Right cardiac atrium (tissue), 5 donors: ENCODE results near the gene SLIT1. TPM values are rescaled to one million over a fixed set of nuclear protein-coding genes. Genes with fewer than 3 reads are reported as not detected.

Experiments
- ATAC-seq, 2 donors: fragments of 200-7000 bp; cut with Tn5 transposase; one replicate each; pipeline versions ENCODE4 v1.8.0 to v1.9.1; 2020; ENCODE audit warnings: moderate library complexity in 2 of 2, mild to moderate bottlenecking in 1 of 2
- DNase-seq, 3 donors: peaks; one replicate each; pipeline ENCODE4 v3.0.0-alpha.2; 2020
- H3K27ac ChIP-seq: one replicate; pipeline ENCODE4 v1.5.1; 2013; ENCODE audit warnings: mild to moderate bottlenecking, low read length, control low read depth, moderate library complexity
- H3K27me3 ChIP-seq: one replicate; pipeline ENCODE4 v1.6.1; 2013; ENCODE audit not compliant: control insufficient read depth, insufficient read depth
- H3K4me1 ChIP-seq: one replicate; pipeline ENCODE4 v1.6.1; 2013; ENCODE audit warnings: low read length; ENCODE audit not compliant: control insufficient read depth, insufficient read depth
- H3K4me3 ChIP-seq: one replicate; pipeline ENCODE4 v1.5.1; 2013; ENCODE audit warnings: low read length, control low read depth
- H3K9me3 ChIP-seq: one replicate; pipeline ENCODE4 v1.6.1; 2013; ENCODE audit warnings: low read length; ENCODE audit not compliant: control insufficient read depth
- WGBS: extraction: QIAGEN DNeasy Blood & Tissue Kit; methylation state at CpG from one replicate; pipeline ENCODE4 v1.1.7; 2013; 5-methylcytosine and 5-hydroxymethylcytosine counted together
- intact Hi-C, 4 donors: fragments of 100-400 bp; cut with DNase I; formaldehyde crosslinking; loops; one replicate each; pipeline versions ENCODE4 v1.11.0 to v1.14.0; 2022 to 2023
- polyA plus RNA-seq: library from polyadenylated mRNA; stranded (reverse); fragments of 200-250 nt; gene quantifications from one replicate; pipeline ENCODE4 v1.2.3, GENCODE V29; 2013
- total RNA-seq, 4 donors: library from RNA; stranded (reverse); fragmentation: NEBNext Ultra II Directional; extraction: Animal tissue kit (Norgen Biotek cat#: 25700); gene quantifications; one replicate each; pipeline ENCODE4 v1.2.1, GENCODE V29; 2021
- donor health status: healthy with polysubstance abuse.
- donor health status: DM: no; HTN: yes; CAD: no.
- donor health status: DM: no; HTN: no; CAD: no.
- donor health status: DM: no; HTN: yes; CAD: no; lungs with severe emphysema.
- donor health status: DM: yes; HTN: yes; CAD: no.

SLIT1 gene
- total and polyA plus RNA-seq, 5 donors, result 0.11 to 0.29 (median 0.17) TPM

DNA sequence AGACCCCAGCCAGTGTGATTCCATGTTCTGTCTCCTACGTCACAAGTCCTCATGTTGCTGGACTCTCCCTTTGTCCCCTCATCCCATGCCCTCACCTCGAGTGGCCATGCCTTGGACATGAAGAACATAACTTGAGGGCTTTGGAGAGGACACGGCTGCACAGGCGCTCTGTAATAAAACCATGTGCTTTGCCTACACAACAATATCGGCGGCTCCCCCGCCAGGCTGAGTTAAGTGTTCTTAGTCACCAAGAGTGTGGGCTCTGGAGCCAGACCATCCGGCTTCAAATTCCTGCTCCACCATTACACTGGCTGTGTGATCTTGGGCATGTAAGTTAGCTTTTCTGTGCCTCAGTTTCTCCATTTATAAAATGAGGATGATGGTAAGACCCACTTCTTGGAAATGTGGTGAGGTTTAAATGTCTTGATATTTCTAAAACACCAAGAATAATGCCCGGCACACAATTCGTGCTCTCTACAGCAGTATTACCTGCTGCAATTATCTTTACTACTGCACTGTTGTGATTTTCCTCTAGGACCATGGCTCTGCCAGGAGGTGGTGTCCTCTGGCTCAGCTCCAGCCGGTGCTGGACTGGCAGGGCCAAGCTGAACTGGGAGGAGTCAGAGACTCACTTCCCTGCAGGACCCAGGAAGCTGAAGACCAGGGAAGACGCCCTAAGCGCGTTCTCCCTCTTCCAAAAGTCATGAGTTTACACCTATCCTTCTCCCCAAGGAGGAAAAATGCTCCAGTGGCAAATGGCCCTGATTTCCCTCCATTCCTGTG is 15.7 kb downstream of the SLIT1 start:
- intact Hi-C loops, result no loop called here
- no peak overlapping the region for H3K27ac ChIP-seq
- WGBS, result 74% methylated on average over 14 of the region's 14 CpGs
- H3K9me3 ChIP-seq, result no peaks in the 10 kb centered on the region
- H3K27me3 ChIP-seq, result no peaks in the 10 kb centered on the region
- H3K4me1 ChIP-seq, result no peaks in the 10 kb centered on the region
- ATAC-seq (peak; percentile 50 to 51), DNase-seq (peak in 2 of 3 donors; percentile 64 to 75)
- no peak overlapping the region for H3K4me3 ChIP-seq

GRCh38 chr10:97169063-97169462 is 16.7 kb downstream of the SLIT1 start:
- DNase-seq, result no peak
- H3K9me3 ChIP-seq, result no peaks in the 10 kb centered on the region
- intact Hi-C loops, result no loop called here
- 54% methylated on average over 5 of the region's 5 CpGs for WGBS
- no peaks in the 10 kb centered on the region for H3K4me1 ChIP-seq
- no peak overlapping the region for H3K27ac ChIP-seq
- no peaks in the 10 kb centered on the region for H3K27me3 ChIP-seq
- no peak overlapping the region for H3K4me3 ChIP-seq
- no peak for ATAC-seq

DNA sequence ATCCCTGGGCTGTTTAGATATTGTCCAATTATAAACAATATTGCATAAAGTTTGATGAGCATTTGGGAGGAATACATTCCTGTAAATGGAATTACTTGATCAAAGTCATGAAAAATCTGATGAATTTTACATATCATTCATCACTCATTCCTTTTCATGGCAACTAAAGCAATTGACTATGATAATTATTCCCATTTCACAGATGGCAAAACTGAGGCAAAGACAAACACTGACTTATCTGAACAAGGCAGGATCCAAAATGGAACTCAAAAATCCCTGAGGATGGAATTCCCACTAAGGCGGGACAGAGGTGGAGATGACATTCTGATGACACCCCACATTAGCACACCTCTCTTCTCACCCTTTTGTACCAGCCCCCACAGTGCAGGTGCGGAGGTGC is 17.1 kb downstream of the SLIT1 start:
- no peak overlapping the region for H3K27ac ChIP-seq
- H3K4me3 ChIP-seq, result no peak overlapping the region
- H3K4me1 ChIP-seq, result no peaks in the 10 kb centered on the region
- 82% methylated on average over 2 of the region's 2 CpGs for WGBS
- no peaks in the 10 kb centered on the region for H3K9me3 ChIP-seq
- intact Hi-C loops, result no loop called here
- H3K27me3 ChIP-seq, result no peaks in the 10 kb centered on the region
- DNase-seq (no peak), ATAC-seq (no peak)

- WGBS, result 84% methylated on average over 8 of the region's 8 CpGs
- intact Hi-C loops, result no loop called here
- no peaks in the 10 kb centered on the region for H3K9me3 ChIP-seq
- H3K27ac ChIP-seq, result no peak overlapping the region
- ATAC-seq (no peak), DNase-seq (no peak)
- H3K4me1 ChIP-seq, result no peaks in the 10 kb centered on the region
- no peaks in the 10 kb centered on the region for H3K27me3 ChIP-seq
- no peak overlapping the region for H3K4me3 ChIP-seq
Measured at GRCh38 chr10:97165499-97165898, 20.3 kb downstream of the SLIT1 start.

GRCh38 chr10:97163781-97164501 is 21.8 kb downstream of the SLIT1 start:
- WGBS, result 75% methylated on average over 17 of the region's 17 CpGs

DNA sequence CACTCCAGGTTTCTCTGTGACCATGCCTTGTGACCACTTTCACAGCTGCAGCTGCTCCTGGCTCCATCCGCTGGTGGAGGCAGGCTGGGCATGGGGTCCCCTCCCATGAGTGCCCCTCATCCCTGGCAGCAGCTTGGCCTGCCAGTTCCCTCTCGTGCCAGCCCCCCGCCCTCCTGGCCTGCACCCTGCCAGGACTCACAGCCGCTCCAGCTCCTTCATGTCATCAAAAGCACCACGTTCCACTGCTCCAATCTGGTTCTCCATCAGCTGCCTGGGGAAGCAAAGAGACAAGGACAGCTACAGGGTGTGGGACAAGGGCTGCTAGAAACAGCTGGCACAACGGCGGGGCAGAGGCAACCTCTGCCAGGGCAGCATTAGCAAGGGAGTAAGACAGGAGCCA is 22.6 kb downstream of the SLIT1 start:
- H3K9me3 ChIP-seq, result no peaks in the 10 kb centered on the region
- no peaks in the 10 kb centered on the region for H3K4me1 ChIP-seq
- no peak overlapping the region for H3K27ac ChIP-seq
- ATAC-seq, result peak in 1 of 2 donors; percentile 19
- WGBS, result 79% methylated on average over 7 of the region's 7 CpGs
- no peak for DNase-seq
- no peaks in the 10 kb centered on the region for H3K27me3 ChIP-seq
- intact Hi-C loops, result no loop called here
- H3K4me3 ChIP-seq, result no peak overlapping the region

More at GRCh38 chr10:97163781-97164501, 21.8 kb downstream of the SLIT1 start:
- intact Hi-C loops, result no loop called here
- no peaks in the 10 kb centered on the region for H3K27me3 ChIP-seq
- no peaks in the 10 kb centered on the region for H3K9me3 ChIP-seq
- no peak for ATAC-seq
- DNase-seq, result no peak
- no peak overlapping the region for H3K4me3 ChIP-seq
- no peak overlapping the region for H3K27ac ChIP-seq
- H3K4me1 ChIP-seq, result no peaks in the 10 kb centered on the region

DNA sequence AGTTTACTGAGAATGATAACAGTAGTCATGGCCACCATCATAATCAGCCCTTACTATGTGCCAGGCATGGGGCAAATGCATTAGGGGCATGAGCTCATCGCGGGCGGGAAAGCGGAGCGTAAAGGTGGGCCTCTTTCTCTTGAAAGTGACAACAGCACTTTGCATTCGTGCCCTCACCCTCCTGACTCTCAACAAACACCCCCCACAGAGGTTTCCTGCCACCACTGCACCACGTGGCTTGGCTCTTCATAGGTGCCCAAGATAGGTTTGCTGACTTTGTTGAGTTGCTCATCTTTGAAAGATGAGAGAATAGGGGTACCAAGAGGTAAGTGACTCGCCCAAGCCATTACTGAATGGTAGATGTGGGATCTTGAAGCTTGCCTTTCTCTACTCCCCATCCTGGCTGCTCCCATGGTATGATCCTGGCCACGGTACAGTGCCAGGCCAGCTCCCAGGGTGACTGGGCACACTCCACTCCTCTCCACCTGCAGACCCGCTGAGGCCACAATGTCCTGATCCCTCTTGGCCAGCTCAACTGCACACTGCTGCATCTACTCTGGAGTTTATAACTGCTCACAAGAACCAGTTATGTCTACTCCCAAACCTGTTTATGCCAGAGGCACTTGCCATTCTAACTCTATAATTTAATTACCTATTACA is 26.0 kb downstream of the SLIT1 start:
- Histone ChIP-seq H3K27ac (no peak overlapping the region), H3K4me3 (no peak overlapping the region), H3K27me3 (no peaks in the 10 kb centered on the region), H3K9me3 (no peaks in the 10 kb centered on the region), H3K4me1 (no peaks in the 10 kb centered on the region)
- WGBS, result 90% methylated on average over 10 of the region's 10 CpGs
- ATAC-seq (no peak), DNase-seq (no peak)
- intact Hi-C loops, result no loop called here

DNA sequence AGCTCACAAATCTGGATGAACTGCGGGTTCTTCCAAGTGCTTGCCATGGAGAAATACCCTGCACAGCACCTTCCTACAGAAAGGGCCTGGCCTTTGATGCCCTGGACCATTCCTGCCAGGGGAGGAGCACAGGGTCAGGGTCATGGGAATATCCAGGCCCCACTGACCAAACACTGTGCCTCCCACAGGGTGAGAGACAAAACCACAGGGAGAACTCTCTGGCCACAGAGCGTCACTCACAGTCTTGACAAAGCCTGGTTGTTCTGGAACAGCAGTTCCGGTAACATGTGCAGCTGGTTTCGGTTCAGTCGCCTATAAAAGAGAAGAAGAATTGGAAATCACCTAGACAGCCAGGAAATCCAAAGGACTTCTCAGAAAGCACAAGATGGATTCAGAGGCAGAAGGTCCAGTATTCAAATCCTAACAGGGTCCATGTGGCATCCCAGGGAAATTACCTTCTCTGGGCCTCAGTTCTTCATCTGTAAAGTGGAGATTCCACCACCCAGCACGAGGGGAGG is 28.1 kb downstream of the SLIT1 start:
- no peaks in the 10 kb centered on the region for H3K9me3 ChIP-seq
- intact Hi-C loops, result no loop called here
- 87% methylated on average over 6 of the region's 6 CpGs for WGBS
- ATAC-seq, result no peak
- no peak overlapping the region for H3K4me3 ChIP-seq
- no peak overlapping the region for H3K27ac ChIP-seq
- no peaks in the 10 kb centered on the region for H3K27me3 ChIP-seq
- DNase-seq, result no peak
- no peaks in the 10 kb centered on the region for H3K4me1 ChIP-seq

- ATAC-seq, result no peak
Measured at GRCh38 chr10:97154781-97155180, 31.0 kb downstream of the SLIT1 start.

DNA sequence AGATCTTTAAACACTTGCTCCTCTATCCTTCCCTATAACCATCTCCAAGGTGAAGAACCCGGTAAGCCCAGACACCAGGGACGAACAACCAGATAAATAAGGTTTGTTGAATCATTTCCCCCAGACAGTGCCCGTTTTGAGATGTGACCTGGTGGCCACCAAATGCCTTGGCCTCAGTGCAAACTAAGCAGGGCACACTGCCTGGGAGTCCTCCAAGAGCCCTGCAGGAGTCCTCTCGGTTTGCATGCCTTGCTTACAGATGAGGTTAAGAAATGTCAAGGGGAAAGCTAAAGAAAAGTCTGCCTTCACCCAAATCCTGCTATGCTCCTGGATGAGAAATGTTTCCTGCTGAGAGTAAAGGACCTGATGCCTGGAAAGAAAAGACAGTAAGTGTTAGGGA is 31.6 kb downstream of the SLIT1 start:
- Histone ChIP-seq H3K9me3 (no peaks in the 10 kb centered on the region), H3K27ac (no peak overlapping the region), H3K27me3 (no peaks in the 10 kb centered on the region), H3K4me3 (no peak overlapping the region), H3K4me1 (no peaks in the 10 kb centered on the region)
- intact Hi-C loops, result no loop called here
- ATAC-seq (no peak), DNase-seq (no peak)
- 85% methylated on average over 4 of the region's 4 CpGs for WGBS

More at GRCh38 chr10:97154781-97155180, 31.0 kb downstream of the SLIT1 start:
- H3K27ac ChIP-seq, result no peak overlapping the region
- intact Hi-C loops, result no loop called here
- no peaks in the 10 kb centered on the region for H3K4me1 ChIP-seq
- DNase-seq, result no peak
- no peaks in the 10 kb centered on the region for H3K9me3 ChIP-seq
- H3K4me3 ChIP-seq, result no peak overlapping the region
- H3K27me3 ChIP-seq, result no peaks in the 10 kb centered on the region
- WGBS, result 69% methylated on average over 4 of the region's 4 CpGs
